ENCODE data around the gene EPPIN. TPM values are rescaled to one million over a fixed set of nuclear protein-coding genes. Genes with fewer than 3 reads are reported as not detected.

Gene EPPIN
- total RNA-seq, result not detected in 2 replicates
- not detected in 2 replicates for polyA plus RNA-seq
- not detected in 2 replicates for polyA plus RNA-seq (2012)
- not detected in 2 replicates for polyA minus RNA-seq (ENCODE audit: low replicate concordance)

DNA sequence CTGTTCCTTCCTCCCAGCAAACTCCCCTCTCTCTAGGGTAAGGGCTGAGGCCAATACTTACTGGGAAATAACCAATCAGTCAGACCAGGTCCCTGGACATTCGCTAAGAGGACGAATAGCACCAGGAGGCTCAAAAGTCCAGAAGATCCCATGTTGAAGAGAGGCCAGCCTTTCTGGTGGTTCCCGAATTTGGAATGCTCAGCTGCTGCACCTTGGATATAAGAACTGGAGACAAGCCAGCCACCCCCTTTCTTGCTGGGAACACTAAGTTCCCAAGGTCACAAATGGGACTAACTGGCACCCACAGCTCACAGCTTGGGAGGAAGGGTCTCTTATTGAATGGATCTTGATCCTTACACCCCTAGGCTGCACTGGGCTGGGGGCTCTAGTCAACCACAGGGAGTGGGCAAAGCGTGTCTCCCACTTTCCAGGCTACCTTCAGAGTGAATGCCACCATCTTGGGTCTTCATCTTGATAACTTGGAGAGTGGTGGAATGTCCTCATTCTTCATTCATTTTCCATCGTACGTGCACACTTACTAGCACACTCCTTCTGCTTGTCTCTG, at the start of gene EPPIN:
Gene EPPIN (minus strand): TSS at position 196 of the 565 bp plus-strand sequence. CDS start 44 bp downstream, at position 152.
- Histone ChIP-seq H3K27me3 (ENCODE audit: control insufficient read depth, insufficient read depth, low read length) (no peaks in the 10 kb centered on the region), H3K4me1 (ENCODE audit: control insufficient read depth, extremely low read depth, insufficient read depth, low read length) (no peaks in the 10 kb centered on the region)

DNA sequence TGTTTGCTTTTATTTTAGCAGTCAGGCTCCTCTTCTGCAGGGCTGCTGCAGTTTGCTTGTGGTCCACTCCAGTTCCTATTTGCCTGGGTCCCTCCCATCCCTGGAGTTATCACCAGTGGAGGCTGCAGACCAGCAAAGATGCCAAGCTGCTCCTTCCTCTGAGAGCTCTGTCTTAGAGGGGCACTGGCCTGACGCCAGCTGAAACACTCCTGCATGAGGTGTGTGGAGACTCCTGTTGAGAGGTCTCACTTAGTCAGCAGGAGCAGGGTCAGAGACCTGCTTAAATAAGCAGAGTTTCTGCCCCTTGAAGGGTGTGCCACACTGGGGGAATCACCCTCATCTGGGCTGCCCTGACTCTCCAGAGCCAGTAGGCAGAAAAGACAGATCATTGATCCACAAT, 48.0 kb upstream of the EPPIN start:
- Histone ChIP-seq H3K27ac (ENCODE audit: insufficient read depth, low read length) (no peak overlapping the region), H2AFZ (ENCODE audit: low read length) (no peak overlapping the region), H3K27me3 (ENCODE audit: control insufficient read depth, insufficient read depth, low read length) (no peaks in the 10 kb centered on the region), H3K4me3 (replicated peaks in 1 of 4; ENCODE audit: control extremely low read depth in 1 of 4, insufficient read depth in 1 of 4, low read depth in 3 of 4, low read length in 4 of 4) (no peak overlapping the region), H3K36me3 (ENCODE audit: control insufficient read depth, insufficient read depth, low read length) (no peaks in the 10 kb centered on the region), H3K4me1 (ENCODE audit: control insufficient read depth, extremely low read depth, insufficient read depth, low read length) (no peaks in the 10 kb centered on the region), H3K79me2 (ENCODE audit: control insufficient read depth, insufficient read depth, low read length) (no peaks in the 10 kb centered on the region), H3K9ac (ENCODE audit: insufficient read depth, low read length) (no peak overlapping the region), H3K4me2 (ENCODE audit: extremely low read depth, insufficient read depth, low read length) (no peak overlapping the region), H3K9me3 (ENCODE audit: control insufficient read depth, insufficient read depth, low read depth, low read length) (no peaks in the 10 kb centered on the region), H4K20me1 (ENCODE audit: control insufficient read depth, extremely low read depth, insufficient read depth, low read length) (no peaks in the 10 kb centered on the region)
- TF ChIP-seq EZH2 (IDR thresholded peaks at IDR 0.05; ENCODE audit: low read length, missing control alignments), result no peak
- TF ChIP-seq, protein P1, sequence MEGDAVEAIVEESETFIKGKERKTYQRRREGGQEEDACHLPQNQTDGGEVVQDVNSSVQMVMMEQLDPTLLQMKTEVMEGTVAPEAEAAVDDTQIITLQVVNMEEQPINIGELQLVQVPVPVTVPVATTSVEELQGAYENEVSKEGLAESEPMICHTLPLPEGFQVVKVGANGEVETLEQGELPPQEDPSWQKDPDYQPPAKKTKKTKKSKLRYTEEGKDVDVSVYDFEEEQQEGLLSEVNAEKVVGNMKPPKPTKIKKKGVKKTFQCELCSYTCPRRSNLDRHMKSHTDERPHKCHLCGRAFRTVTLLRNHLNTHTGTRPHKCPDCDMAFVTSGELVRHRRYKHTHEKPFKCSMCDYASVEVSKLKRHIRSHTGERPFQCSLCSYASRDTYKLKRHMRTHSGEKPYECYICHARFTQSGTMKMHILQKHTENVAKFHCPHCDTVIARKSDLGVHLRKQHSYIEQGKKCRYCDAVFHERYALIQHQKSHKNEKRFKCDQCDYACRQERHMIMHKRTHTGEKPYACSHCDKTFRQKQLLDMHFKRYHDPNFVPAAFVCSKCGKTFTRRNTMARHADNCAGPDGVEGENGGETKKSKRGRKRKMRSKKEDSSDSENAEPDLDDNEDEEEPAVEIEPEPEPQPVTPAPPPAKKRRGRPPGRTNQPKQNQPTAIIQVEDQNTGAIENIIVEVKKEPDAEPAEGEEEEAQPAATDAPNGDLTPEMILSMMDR (conservative IDR thresholded peaks at IDR 0.05 in 1 of 2, IDR thresholded peaks at IDR 0.05 in 1 of 2; ENCODE audit: low read depth in 1 of 2, low read length in 2 of 2), result no peak
- no peak for DNase-seq (ENCODE audit: low read depth in 2 of 2)

More for the DNA sequence above, at the start of gene EPPIN:
- TF ChIP-seq, protein P1 (conservative IDR thresholded peaks at IDR 0.05 in 1 of 2, IDR thresholded peaks at IDR 0.05 in 1 of 2; ENCODE audit: low read depth in 1 of 2, low read length in 2 of 2), result no peak
- TF ChIP-seq EZH2 (IDR thresholded peaks at IDR 0.05; ENCODE audit: low read length, missing control alignments), result no peak
- Histone ChIP-seq H3K36me3 (ENCODE audit: control insufficient read depth, insufficient read depth, low read length) (no peaks in the 10 kb centered on the region), H3K4me2 (ENCODE audit: extremely low read depth, insufficient read depth, low read length) (no peak within 1 kb of the TSS), H3K4me3 (replicated peaks in 1 of 4; ENCODE audit: control extremely low read depth in 1 of 4, insufficient read depth in 1 of 4, low read depth in 3 of 4, low read length in 4 of 4) (no peak within 1 kb of the TSS), H3K9me3 (ENCODE audit: control insufficient read depth, insufficient read depth, low read depth, low read length) (no peaks in the 10 kb centered on the region), H2AFZ (ENCODE audit: low read length) (no peak within 1 kb of the TSS), H3K79me2 (ENCODE audit: control insufficient read depth, insufficient read depth, low read length) (no peaks in the 10 kb centered on the region), H3K9ac (ENCODE audit: insufficient read depth, low read length) (no peak within 1 kb of the TSS), H3K27ac (ENCODE audit: insufficient read depth, low read length) (no peak within 1 kb of the TSS), H4K20me1 (ENCODE audit: control insufficient read depth, extremely low read depth, insufficient read depth, low read length) (no peaks in the 10 kb centered on the region)
- DNase-seq (ENCODE audit: low read depth in 2 of 2), result no peak

DNA sequence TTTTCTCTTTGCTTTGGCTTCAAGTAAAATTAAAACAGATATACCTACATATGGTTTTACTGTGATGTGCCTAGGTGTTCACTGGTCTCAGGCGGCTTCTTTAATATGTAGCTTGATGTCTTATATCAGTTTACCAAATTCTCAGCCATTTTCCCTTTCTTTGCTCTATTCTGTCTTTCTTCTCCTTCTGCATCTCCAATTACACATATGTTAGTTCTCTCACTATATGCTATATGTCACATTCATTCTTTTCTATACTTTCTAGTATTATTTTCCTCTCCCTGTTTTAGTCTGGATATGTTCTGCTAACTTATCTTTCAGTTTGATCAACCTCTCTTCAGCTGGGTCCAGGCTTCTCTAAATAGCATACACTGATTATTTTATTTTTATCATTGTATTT, 46.3 kb upstream of the EPPIN start:
- no peaks in the 10 kb centered on the region for H3K36me3 ChIP-seq (ENCODE audit: control insufficient read depth, insufficient read depth, low read length)
- H3K27ac ChIP-seq (ENCODE audit: insufficient read depth, low read length), result no peak overlapping the region
- H3K4me3 ChIP-seq (replicated peaks in 1 of 4; ENCODE audit: control extremely low read depth in 1 of 4, insufficient read depth in 1 of 4, low read depth in 3 of 4, low read length in 4 of 4), result no peak overlapping the region
- TF ChIP-seq, protein P1 (conservative IDR thresholded peaks at IDR 0.05 in 1 of 2, IDR thresholded peaks at IDR 0.05 in 1 of 2; ENCODE audit: low read depth in 1 of 2, low read length in 2 of 2), result no peak
- no peak for TF ChIP-seq EZH2 (IDR thresholded peaks at IDR 0.05; ENCODE audit: low read length, missing control alignments)
- H3K27me3 ChIP-seq (ENCODE audit: control insufficient read depth, insufficient read depth, low read length), result no peaks in the 10 kb centered on the region
- H3K4me2 ChIP-seq (ENCODE audit: extremely low read depth, insufficient read depth, low read length), result no peak overlapping the region
- H3K9ac ChIP-seq (ENCODE audit: insufficient read depth, low read length), result no peak overlapping the region
- no peaks in the 10 kb centered on the region for H3K9me3 ChIP-seq (ENCODE audit: control insufficient read depth, insufficient read depth, low read depth, low read length)
- no peaks in the 10 kb centered on the region for H3K79me2 ChIP-seq (ENCODE audit: control insufficient read depth, insufficient read depth, low read length)
- H4K20me1 ChIP-seq (ENCODE audit: control insufficient read depth, extremely low read depth, insufficient read depth, low read length), result no peaks in the 10 kb centered on the region
- no peak for DNase-seq (ENCODE audit: low read depth in 2 of 2)
- H3K4me1 ChIP-seq (ENCODE audit: control insufficient read depth, extremely low read depth, insufficient read depth, low read length), result no peaks in the 10 kb centered on the region
- H2AFZ ChIP-seq (ENCODE audit: low read length), result no peak overlapping the region

Measured in fibroblast of lung (primary cell).